VCaP (cell line): ENCODE measurements around the gene TSPAN18.

ENCODE experiments used
- H3K27ac ChIP-seq: fragments of 450-650 bp; 2 replicates; pipeline ENCODE4 v1.5.1; 2017
- CTCF ChIP-seq: fragments of 450-650 bp; conservative IDR thresholded peaks from 2 replicates; pipeline ENCODE4 v1.5.1; 2017; ENCODE audit warnings: mild to moderate bottlenecking, moderate library complexity

TSPAN18 gene

GRCh38 chr11:44948155-44948554 lies 221.4 kb downstream of the TSPAN18 start:
- H3K27ac ChIP-seq: no peak overlapping the region
- no peak for TF ChIP-seq CTCF

- H3K27ac ChIP-seq: peak overlapping the region; percentile 80
- peak; percentile 74 for TF ChIP-seq CTCF
These were observed 222.6 kb downstream of the TSPAN18 start for GRCh38 chr11:44949160-44950030.

- peak overlapping the region; percentile 80 for H3K27ac ChIP-seq
- no peak for TF ChIP-seq CTCF
These were observed 223.4 kb downstream of the TSPAN18 start for GRCh38 chr11:44950031-44950624.

GRCh38 chr11:44950625-44951476 lies 224.1 kb downstream of the TSPAN18 start, which contains the start of gene TP53I11:
TSS of gene TP53I11 (minus strand) at chr11:44950883. CDS start at chr11:44938335, 12,548 bp downstream.
- peak; percentile 78 for TF ChIP-seq CTCF
- H3K27ac ChIP-seq: peak within 1 kb of the TSS; percentile 80

- TF ChIP-seq CTCF: no peak
- H3K27ac ChIP-seq: no peak overlapping the region
These were observed 225.3 kb downstream of the TSPAN18 start for GRCh38 chr11:44952082-44952481.

GRCh38 chr11:44952500-44953260 lies 225.9 kb downstream of the TSPAN18 start:
- H3K27ac ChIP-seq: no peak overlapping the region
- TF ChIP-seq CTCF: no peak
